Measurements from ENCODE around the gene CCER1. TPM values are rescaled to one million over a fixed set of nuclear protein-coding genes. Genes with fewer than 3 reads are reported as not detected.

CCER1 gene
- total and polyA plus RNA-seq, 2 donors (not counting 1 experiment from before 2014, with no cell fraction given): not detected

GRCh38 chr12:90991952-90992465 is 37.0 kb upstream of the CCER1 start:
- Histone ChIP-seq H3K36me3 (replicated peaks in 1 of 2; ENCODE audit: control extremely low read depth in 1 of 2, control insufficient read depth in 1 of 2, extremely low read depth in 1 of 2, insufficient read depth in 2 of 2, low read length in 1 of 2) (no peaks in the 10 kb centered on the region), H3K27ac (ENCODE audit: low read length in 2 of 2) (no peak overlapping the region), H3K9me3 (ENCODE audit: control extremely low read depth in 1 of 3, control insufficient read depth in 2 of 3, insufficient read depth in 1 of 3, low read length in 2 of 3) (no peaks in the 10 kb centered on the region), H2AFZ (ENCODE audit: insufficient read depth, low read depth, low read length, poor library complexity, severe bottlenecking) (no peak overlapping the region), H3K4me1 (ENCODE audit: control insufficient read depth in 2 of 2, insufficient read depth in 2 of 2, low read length in 2 of 2) (no peaks in the 10 kb centered on the region), H3K9ac (ENCODE audit: low read length) (no peak overlapping the region), H3K79me2 (ENCODE audit: control insufficient read depth, insufficient read depth, low read length) (no peaks in the 10 kb centered on the region), H3K4me2 (replicated peaks; ENCODE audit: low read depth, low read length, poor library complexity, severe bottlenecking) (no peak overlapping the region), H3K27me3 (replicated peaks in 1 of 4; ENCODE audit: control extremely low read depth in 1 of 4, control insufficient read depth in 3 of 4, insufficient read depth in 4 of 4, low read length in 3 of 4) (no peaks in the 10 kb centered on the region), H3K4me3 (ENCODE audit: control extremely low read depth in 1 of 5, extremely low read depth in 1 of 5, insufficient read depth in 1 of 5, low read depth in 2 of 5, low read length in 4 of 5) (no peak overlapping the region), H4K20me1 (ENCODE audit: control insufficient read depth, insufficient read depth, low read length, poor library complexity, severe bottlenecking) (no peaks in the 10 kb centered on the region)
- WGBS (ENCODE audit: insufficient coverage): 92% methylated on average over 3 of the region's 3 CpGs
- no peak overlapping the region for H3K27ac Mint-ChIP-seq
- peaks cover 6% of the 10 kb centered on the region for H3K27me3 Mint-ChIP-seq
- no peak overlapping the region for H3K4me3 Mint-ChIP-seq
- no peak for TF ChIP-seq CTCF (IDR thresholded peaks at IDR 0.05)
- no peaks in the 10 kb centered on the region for H3K9me3 Mint-ChIP-seq (ENCODE audit: insufficient read depth)
- intact Hi-C loops (cut with micrococcal nuclease): no loop called here
- CTCF ChIA-PET: no interaction called here
- ATAC-seq (ENCODE audit: low read depth) (no peak), DNase-seq (no peak)
- POLR2A ChIA-PET: no interaction called here
- no peaks in the 10 kb centered on the region for H3K4me1 Mint-ChIP-seq

- Histone ChIP-seq H3K4me3 (ENCODE audit: control extremely low read depth in 1 of 5, extremely low read depth in 1 of 5, insufficient read depth in 1 of 5, low read depth in 2 of 5, low read length in 4 of 5) (no peak overlapping the region), H3K9ac (ENCODE audit: low read length) (no peak overlapping the region), H3K27ac (ENCODE audit: low read length in 2 of 2) (no peak overlapping the region), H4K20me1 (ENCODE audit: control insufficient read depth, insufficient read depth, low read length, poor library complexity, severe bottlenecking) (no peaks in the 10 kb centered on the region), H3K36me3 (replicated peaks in 1 of 2; ENCODE audit: control extremely low read depth in 1 of 2, control insufficient read depth in 1 of 2, extremely low read depth in 1 of 2, insufficient read depth in 2 of 2, low read length in 1 of 2) (no peaks in the 10 kb centered on the region), H2AFZ (ENCODE audit: insufficient read depth, low read depth, low read length, poor library complexity, severe bottlenecking) (no peak overlapping the region), H3K79me2 (ENCODE audit: control insufficient read depth, insufficient read depth, low read length) (no peaks in the 10 kb centered on the region), H3K4me2 (replicated peaks; ENCODE audit: low read depth, low read length, poor library complexity, severe bottlenecking) (no peak overlapping the region), H3K27me3 (replicated peaks in 1 of 4; ENCODE audit: control extremely low read depth in 1 of 4, control insufficient read depth in 3 of 4, insufficient read depth in 4 of 4, low read length in 3 of 4) (no peaks in the 10 kb centered on the region), H3K4me1 (ENCODE audit: control insufficient read depth in 2 of 2, insufficient read depth in 2 of 2, low read length in 2 of 2) (no peaks in the 10 kb centered on the region), H3K9me3 (ENCODE audit: control extremely low read depth in 1 of 3, control insufficient read depth in 2 of 3, insufficient read depth in 1 of 3, low read length in 2 of 3) (peaks cover 0 to 1% (median 0%) of the 10 kb centered on the region in 3 donors)
- intact Hi-C loops (cut with micrococcal nuclease): no loop called here
- H3K27me3 Mint-ChIP-seq: peaks cover 7% of the 10 kb centered on the region
- DNase-seq (no peak), ATAC-seq (ENCODE audit: low read depth) (no peak)
- no peak overlapping the region for H3K4me3 Mint-ChIP-seq
- ChIA-PET POLR2A (no interaction called here), CTCF (no interaction called here)
- no peak overlapping the region for H3K27ac Mint-ChIP-seq
- WGBS (ENCODE audit: insufficient coverage): no CpG with 5 or more reads among the region's 3 CpGs
- no peaks in the 10 kb centered on the region for H3K4me1 Mint-ChIP-seq
- TF ChIP-seq CTCF (IDR thresholded peaks at IDR 0.05) (no peak), EZH2 (IDR thresholded peaks at IDR 0.05; ENCODE audit: borderline replicate concordance, insufficient read depth, low read depth, low read length, poor library complexity, severe bottlenecking) (no peak)
- H3K9me3 Mint-ChIP-seq (ENCODE audit: insufficient read depth): no peaks in the 10 kb centered on the region
Measured at GRCh38 chr12:90990611-90991010, 35.6 kb upstream of the CCER1 start.

Data from B cell (primary cell).